HG02759 (cell line): Measurements from ENCODE around the gene QPCT.
"Not testable (repeated sequence)": the region's sequence is repeated elsewhere in the genome, so short reads cannot be mapped to it uniquely, and the experiment has no call there.

Experiments
- ATAC-seq: cut with Tn5 transposase; IDR thresholded peaks from one replicate; pipeline ENCODE4 v1.9.1; 2021; ENCODE audit warnings: mild to moderate bottlenecking, moderate library complexity; ENCODE audit not compliant: unreplicated experiment

The QPCT gene

GRCh38 chr2:37344453-37345361 is at the start of gene QPCT:
TSS of gene QPCT (plus strand) at chr2:37344630. CDS start at chr2:37344732, 102 bp downstream.
- ATAC-seq, result peak; percentile 59

GRCh38 chr2:37294858-37295257 is 49.6 kb upstream of the QPCT start:
- not testable (repeated sequence) for ATAC-seq

GRCh38 chr2:37295469-37296073 is 48.9 kb upstream of the QPCT start:
- no peak for ATAC-seq

GRCh38 chr2:37297632-37298031 is 46.8 kb upstream of the QPCT start:
- no peak for ATAC-seq

- ATAC-seq, result no peak
These were observed 44.3 kb upstream of the QPCT start for GRCh38 chr2:37300146-37300545.

GRCh38 chr2:37300578-37300977 is 43.9 kb upstream of the QPCT start:
- ATAC-seq, result no peak

GRCh38 chr2:37301408-37301807 is 43.0 kb upstream of the QPCT start:
- no peak for ATAC-seq

- ATAC-seq, result no peak
These were observed 41.7 kb upstream of the QPCT start for GRCh38 chr2:37302701-37303252.

GRCh38 chr2:37306024-37306423 is 38.4 kb upstream of the QPCT start:
- ATAC-seq, result no peak

GRCh38 chr2:37307500-37307899 is 36.9 kb upstream of the QPCT start:
- ATAC-seq, result no peak

- ATAC-seq, result no peak
These were observed 29.1 kb upstream of the QPCT start for GRCh38 chr2:37315364-37315763.

- ATAC-seq, result no peak
These were observed 28.2 kb upstream of the QPCT start for GRCh38 chr2:37316181-37316580.

- no peak for ATAC-seq
These were observed 26.7 kb upstream of the QPCT start for GRCh38 chr2:37317746-37318145.

GRCh38 chr2:37318401-37318800 is 26.0 kb upstream of the QPCT start:
- peak; percentile 79 for ATAC-seq

GRCh38 chr2:37319754-37320609 is 24.4 kb upstream of the QPCT start:
- ATAC-seq, result no peak

GRCh38 chr2:37321029-37321682 is 23.3 kb upstream of the QPCT start:
- ATAC-seq, result no peak

GRCh38 chr2:37322368-37322767 is 22.1 kb upstream of the QPCT start:
- no peak for ATAC-seq

GRCh38 chr2:37323176-37323780 is 21.2 kb upstream of the QPCT start:
- no peak for ATAC-seq

GRCh38 chr2:37323781-37324535 is 20.5 kb upstream of the QPCT start:
- peak; percentile 38 for ATAC-seq

GRCh38 chr2:37324536-37324785 is 20.0 kb upstream of the QPCT start:
- no peak for ATAC-seq
